Measurements from ENCODE around the gene BASP1.
"Not testable (repeated sequence)": the region's sequence is repeated elsewhere in the genome, so short reads cannot be mapped to it uniquely, and the experiment has no call there.

Gene BASP1

GRCh38 chr5:17304282-17304681 is 86.9 kb downstream of the BASP1 start:
- H3K4me3 ChIP-seq (replicated peaks; ENCODE audit: low read depth, low read length): no peak overlapping the region
- no peak for TF ChIP-seq CTCF (IDR thresholded peaks at IDR 0.05; ENCODE audit: low read depth, low read length, missing control alignments)
- no peak for DNase-seq (ENCODE audit: extremely low read depth, low read depth)

- TF ChIP-seq CTCF (IDR thresholded peaks at IDR 0.05; ENCODE audit: low read depth, low read length, missing control alignments): no peak
- H3K4me3 ChIP-seq (replicated peaks; ENCODE audit: low read depth, low read length): no peak overlapping the region
- DNase-seq (ENCODE audit: extremely low read depth, low read depth): no peak
Measured at GRCh38 chr5:17305017-17305416, 87.6 kb downstream of the BASP1 start.

- no peak overlapping the region for H3K4me3 ChIP-seq (replicated peaks; ENCODE audit: low read depth, low read length)
- DNase-seq (ENCODE audit: extremely low read depth, low read depth): no peak
- TF ChIP-seq CTCF (IDR thresholded peaks at IDR 0.05; ENCODE audit: low read depth, low read length, missing control alignments): no peak
Measured at GRCh38 chr5:17305964-17306725, 88.7 kb downstream of the BASP1 start.

- no peak for DNase-seq (ENCODE audit: extremely low read depth, low read depth)
- H3K4me3 ChIP-seq (replicated peaks; ENCODE audit: low read depth, low read length): no peak overlapping the region
- no peak for TF ChIP-seq CTCF (IDR thresholded peaks at IDR 0.05; ENCODE audit: low read depth, low read length, missing control alignments)
Measured at GRCh38 chr5:17306726-17307091, 89.3 kb downstream of the BASP1 start.

- H3K4me3 ChIP-seq (replicated peaks; ENCODE audit: low read depth, low read length); DNase-seq (ENCODE audit: extremely low read depth, low read depth): not testable (repeated sequence)
Measured at GRCh38 chr5:17307440-17307839, 90.0 kb downstream of the BASP1 start.

GRCh38 chr5:17308326-17309065 is 91.1 kb downstream of the BASP1 start:
- no peak for TF ChIP-seq CTCF (IDR thresholded peaks at IDR 0.05; ENCODE audit: low read depth, low read length, missing control alignments)
- no peak for DNase-seq (ENCODE audit: extremely low read depth, low read depth)

GRCh38 chr5:17309462-17309861 is 92.0 kb downstream of the BASP1 start:
- H3K4me3 ChIP-seq (replicated peaks; ENCODE audit: low read depth, low read length): no peak overlapping the region
- TF ChIP-seq CTCF (IDR thresholded peaks at IDR 0.05; ENCODE audit: low read depth, low read length, missing control alignments): no peak
- no peak for DNase-seq (ENCODE audit: extremely low read depth, low read depth)

More at GRCh38 chr5:17308326-17309065, 91.1 kb downstream of the BASP1 start:
- H3K4me3 ChIP-seq (replicated peaks; ENCODE audit: low read depth, low read length): no peak overlapping the region

GRCh38 chr5:17310502-17310901 is 93.1 kb downstream of the BASP1 start:
- not testable (repeated sequence) for DNase-seq (ENCODE audit: extremely low read depth, low read depth); H3K4me3 ChIP-seq (replicated peaks; ENCODE audit: low read depth, low read length)

- DNase-seq (ENCODE audit: extremely low read depth, low read depth): not testable (repeated sequence)
Measured at GRCh38 chr5:17311811-17312210, 94.4 kb downstream of the BASP1 start.

More at GRCh38 chr5:17311811-17312210, 94.4 kb downstream of the BASP1 start:
- H3K4me3 ChIP-seq (replicated peaks; ENCODE audit: low read depth, low read length): not testable (repeated sequence)
